ENCODE results near the gene GCSH. TPM values are rescaled to one million over a fixed set of nuclear protein-coding genes. Genes with fewer than 3 reads are reported as not detected.

GCSH gene
- total and polyA plus RNA-seq, 2 of the 13 experiments (the other 11 are each of a cell fraction or from before 2014, with no cell fraction given), result 35.9 to 103 TPM

DNA sequence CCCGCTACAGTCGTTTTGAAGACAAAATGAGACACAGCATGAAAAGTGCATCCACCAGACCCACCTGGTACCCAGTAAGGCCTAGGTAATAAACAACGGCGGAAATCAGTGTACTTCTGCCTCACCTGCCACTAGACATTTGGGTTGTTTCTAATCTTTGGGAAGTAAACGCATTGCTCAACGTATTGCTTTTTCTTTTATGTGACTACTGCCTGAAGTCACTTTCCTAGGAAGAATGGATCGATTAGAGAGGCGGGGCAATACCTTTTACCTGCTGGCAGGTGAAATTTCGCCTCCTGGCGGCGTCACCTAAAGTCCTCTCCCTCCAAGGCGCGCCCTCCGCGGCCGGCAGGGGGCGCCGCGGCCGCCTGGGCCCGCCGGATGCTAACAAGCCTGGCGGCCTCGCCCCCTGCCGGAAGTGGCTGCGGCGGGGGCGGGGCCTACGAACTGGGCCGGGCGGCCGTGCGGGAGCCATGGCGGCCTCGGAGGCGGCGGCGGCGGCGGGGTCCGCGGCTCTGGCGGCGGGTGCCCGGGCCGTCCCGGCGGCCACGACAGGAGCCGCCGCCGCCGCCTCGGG, 60.7 kb downstream of the GCSH start, which contains the start of gene ATMIN (continued):
- TF ChIP-seq, protein P1, sequence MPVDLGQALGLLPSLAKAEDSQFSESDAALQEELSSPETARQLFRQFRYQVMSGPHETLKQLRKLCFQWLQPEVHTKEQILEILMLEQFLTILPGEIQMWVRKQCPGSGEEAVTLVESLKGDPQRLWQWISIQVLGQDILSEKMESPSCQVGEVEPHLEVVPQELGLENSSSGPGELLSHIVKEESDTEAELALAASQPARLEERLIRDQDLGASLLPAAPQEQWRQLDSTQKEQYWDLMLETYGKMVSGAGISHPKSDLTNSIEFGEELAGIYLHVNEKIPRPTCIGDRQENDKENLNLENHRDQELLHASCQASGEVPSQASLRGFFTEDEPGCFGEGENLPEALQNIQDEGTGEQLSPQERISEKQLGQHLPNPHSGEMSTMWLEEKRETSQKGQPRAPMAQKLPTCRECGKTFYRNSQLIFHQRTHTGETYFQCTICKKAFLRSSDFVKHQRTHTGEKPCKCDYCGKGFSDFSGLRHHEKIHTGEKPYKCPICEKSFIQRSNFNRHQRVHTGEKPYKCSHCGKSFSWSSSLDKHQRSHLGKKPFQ (CRISPR knock-in tag; IDR thresholded peaks at IDR 0.05; ENCODE audit: insufficient replicate concordance), result no peak
- no peak for TF ChIP-seq MLLT10 (CRISPR knock-in tag; IDR thresholded peaks at IDR 0.05)
- TF ChIP-seq NR2F1 (CRISPR knock-in tag; IDR thresholded peaks at IDR 0.05), result no peak
- TF ChIP-seq, protein P2, sequence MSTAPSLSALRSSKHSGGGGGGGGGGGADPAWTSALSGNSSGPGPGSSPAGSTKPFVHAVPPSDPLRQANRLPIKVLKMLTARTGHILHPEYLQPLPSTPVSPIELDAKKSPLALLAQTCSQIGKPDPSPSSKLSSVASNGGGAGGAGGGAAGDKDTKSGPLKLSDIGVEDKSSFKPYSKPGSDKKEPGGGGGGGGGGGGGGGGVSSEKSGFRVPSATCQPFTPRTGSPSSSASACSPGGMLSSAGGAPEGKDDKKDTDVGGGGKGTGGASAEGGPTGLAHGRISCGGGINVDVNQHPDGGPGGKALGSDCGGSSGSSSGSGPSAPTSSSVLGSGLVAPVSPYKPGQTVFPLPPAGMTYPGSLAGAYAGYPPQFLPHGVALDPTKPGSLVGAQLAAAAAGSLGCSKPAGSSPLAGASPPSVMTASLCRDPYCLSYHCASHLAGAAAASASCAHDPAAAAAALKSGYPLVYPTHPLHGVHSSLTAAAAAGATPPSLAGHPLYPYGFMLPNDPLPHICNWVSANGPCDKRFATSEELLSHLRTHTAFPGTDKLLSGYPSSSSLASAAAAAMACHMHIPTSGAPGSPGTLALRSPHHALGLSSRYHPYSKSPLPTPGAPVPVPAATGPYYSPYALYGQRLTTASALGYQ (CRISPR knock-in tag; IDR thresholded peaks at IDR 0.05), result no peak
- no peak for TF ChIP-seq THYN1 (CRISPR knock-in tag; IDR thresholded peaks at IDR 0.05; ENCODE audit: borderline replicate concordance, low read depth)
- TF ChIP-seq, protein P3, sequence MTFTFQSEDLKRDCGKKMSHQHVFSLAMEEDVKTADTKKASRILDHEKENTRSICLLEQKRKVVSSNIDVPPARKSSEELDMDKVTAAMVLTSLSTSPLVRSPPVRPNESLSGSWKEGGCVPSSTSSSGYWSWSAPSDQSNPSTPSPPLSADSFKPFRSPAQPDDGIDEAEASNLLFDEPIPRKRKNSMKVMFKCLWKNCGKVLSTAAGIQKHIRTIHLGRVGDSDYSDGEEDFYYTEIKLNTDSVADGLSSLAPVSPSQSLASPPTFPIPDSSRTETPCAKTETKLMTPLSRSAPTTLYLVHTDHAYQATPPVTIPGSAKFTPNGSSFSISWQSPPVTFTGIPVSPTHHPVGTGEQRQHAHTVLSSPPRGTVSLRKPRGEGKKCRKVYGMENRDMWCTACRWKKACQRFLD (CRISPR knock-in tag; IDR thresholded peaks at IDR 0.05; ENCODE audit: borderline replicate concordance), result 0 out of 2 replicates have a peak, but pooled peaks have one; percentile 29
- no peak for TF ChIP-seq NFE2L1 (CRISPR knock-in tag; IDR thresholded peaks at IDR 0.05; ENCODE audit: borderline replicate concordance)
- no peak for TF ChIP-seq ZNF543 (CRISPR knock-in tag; IDR thresholded peaks at IDR 0.05)
- TF ChIP-seq MTF1 (CRISPR knock-in tag; IDR thresholded peaks at IDR 0.05), result no peak
- TF ChIP-seq ZNF30 (CRISPR knock-in tag; IDR thresholded peaks at IDR 0.05), result no peak
- TF ChIP-seq, protein P4, sequence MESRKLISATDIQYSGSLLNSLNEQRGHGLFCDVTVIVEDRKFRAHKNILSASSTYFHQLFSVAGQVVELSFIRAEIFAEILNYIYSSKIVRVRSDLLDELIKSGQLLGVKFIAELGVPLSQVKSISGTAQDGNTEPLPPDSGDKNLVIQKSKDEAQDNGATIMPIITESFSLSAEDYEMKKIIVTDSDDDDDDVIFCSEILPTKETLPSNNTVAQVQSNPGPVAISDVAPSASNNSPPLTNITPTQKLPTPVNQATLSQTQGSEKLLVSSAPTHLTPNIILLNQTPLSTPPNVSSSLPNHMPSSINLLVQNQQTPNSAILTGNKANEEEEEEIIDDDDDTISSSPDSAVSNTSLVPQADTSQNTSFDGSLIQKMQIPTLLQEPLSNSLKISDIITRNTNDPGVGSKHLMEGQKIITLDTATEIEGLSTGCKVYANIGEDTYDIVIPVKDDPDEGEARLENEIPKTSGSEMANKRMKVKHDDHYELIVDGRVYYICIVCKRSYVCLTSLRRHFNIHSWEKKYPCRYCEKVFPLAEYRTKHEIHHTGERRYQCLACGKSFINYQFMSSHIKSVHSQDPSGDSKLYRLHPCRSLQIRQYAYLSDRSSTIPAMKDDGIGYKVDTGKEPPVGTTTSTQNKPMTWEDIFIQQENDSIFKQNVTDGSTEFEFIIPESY (CRISPR knock-in tag; IDR thresholded peaks at IDR 0.05), result peak; percentile 84
- TF ChIP-seq ZNF33A (CRISPR knock-in tag; IDR thresholded peaks at IDR 0.05; ENCODE audit: borderline replicate concordance), result no peak
- TF ChIP-seq ZNF329 (CRISPR knock-in tag; IDR thresholded peaks at IDR 0.05; ENCODE audit: low read depth), result peak; percentile 23; the same call in 1 of the 2 replicates
- no peak for TF ChIP-seq CREB1 (IDR thresholded peaks at IDR 0.05)
- TF ChIP-seq CREB1 (CRISPR knock-in tag; IDR thresholded peaks at IDR 0.05), result no peak
- TF ChIP-seq, protein P5, sequence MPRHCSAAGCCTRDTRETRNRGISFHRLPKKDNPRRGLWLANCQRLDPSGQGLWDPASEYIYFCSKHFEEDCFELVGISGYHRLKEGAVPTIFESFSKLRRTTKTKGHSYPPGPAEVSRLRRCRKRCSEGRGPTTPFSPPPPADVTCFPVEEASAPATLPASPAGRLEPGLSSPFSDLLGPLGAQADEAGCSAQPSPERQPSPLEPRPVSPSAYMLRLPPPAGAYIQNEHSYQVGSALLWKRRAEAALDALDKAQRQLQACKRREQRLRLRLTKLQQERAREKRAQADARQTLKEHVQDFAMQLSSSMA (CRISPR knock-in tag; IDR thresholded peaks at IDR 0.05), result no peak
- TF ChIP-seq NFE2 (CRISPR knock-in tag; IDR thresholded peaks at IDR 0.05), result no peak
- TF ChIP-seq KLF16 (CRISPR knock-in tag; IDR thresholded peaks at IDR 0.05), result peak in 1 of 2 experiments; percentile 61; a peak in 1 of 4 replicates
- no peak; the same call in 1 of the 2 replicates for TF ChIP-seq KMT2A (CRISPR knock-in tag; IDR thresholded peaks at IDR 0.05)
- TF ChIP-seq DMAP1 (CRISPR knock-in tag; IDR thresholded peaks at IDR 0.05), result no peak
- no peak for TF ChIP-seq HDAC6 (IDR thresholded peaks at IDR 0.05; ENCODE audit: low read depth, low read length)
- TF ChIP-seq SRY (CRISPR knock-in tag; IDR thresholded peaks at IDR 0.05), result no peak; the same call in 1 of the 2 replicates
- peak; percentile 43; the same call in 1 of the 2 replicates for TF ChIP-seq POGZ (CRISPR knock-in tag; IDR thresholded peaks at IDR 0.05)
- no peak for TF ChIP-seq ATRX (CRISPR knock-in tag; IDR thresholded peaks at IDR 0.05; ENCODE audit: borderline replicate concordance)
